H1 (cell line): ENCODE measurements around the gene NXNL2. TPM values are rescaled to one million over a fixed set of nuclear protein-coding genes. Genes with fewer than 3 reads are reported as not detected.
A peak's percentile ranks its signal among the peaks of the same experiment; 100 is the strongest.

Source experiments
- CTCF ChIA-PET: fragments of 300-600 bp; sonication (Branson Sonifier 250); formaldehyde crosslinking; loops from one replicate; lab custom pipeline; 2021; ENCODE audit not compliant: partially characterized antibody; lab: Charles Lee
- POLR2A ChIA-PET: fragments of 300-600 bp; sonication (Branson Sonifier 250); formaldehyde crosslinking; loops from one replicate; lab custom pipeline; 2021; ENCODE audit warnings: inconsistent platforms; ENCODE audit not compliant: partially characterized antibody; lab: Charles Lee
- DNase-seq, 2 experiments: peaks; one replicate each; pipeline versions ENCODE4 v3.0.0 to v3.0.0-alpha.2; 2010 to 2022; ENCODE audit warnings: low spot score in 2 of 2, low read depth in 1 of 2, mixed read lengths in 1 of 2
- FAIRE-seq: peaks from 2 replicates; lab custom pipeline; 2011; peaks lifted over from hg19 to GRCh38; lab: Jason Lieb, UNC
- H2AFZ ChIP-seq: 2 replicates; pipeline ENCODE4 v1.8.1; 2012; ENCODE audit warnings: low read length, inconsistent platforms
- H2AK5ac ChIP-seq: 2 replicates; pipeline ENCODE4 v1.6.1; 2013; ENCODE audit warnings: low read depth, low read length
- H2BK120ac ChIP-seq: replicated peaks from 2 replicates; pipeline ENCODE3; 2013; ENCODE audit warnings: low read depth, low read length, inconsistent platforms
- H2BK12ac ChIP-seq: 2 replicates; pipeline ENCODE4 v1.6.1; 2013; ENCODE audit warnings: low read depth, low read length
- H2BK15ac ChIP-seq: 2 replicates; pipeline ENCODE4 v1.6.1; 2013; ENCODE audit warnings: low read length
- H2BK20ac ChIP-seq: 2 replicates; pipeline ENCODE4 v1.6.1; 2013; ENCODE audit warnings: low read length
- H2BK5ac ChIP-seq: 2 replicates; pipeline ENCODE4 v1.6.1; 2013; ENCODE audit warnings: low read depth, low read length
- H3K14ac ChIP-seq: 2 replicates; pipeline ENCODE4 v1.6.1; 2013; ENCODE audit warnings: inconsistent platforms; ENCODE audit not compliant: insufficient read length
- H3K18ac ChIP-seq: 2 replicates; pipeline ENCODE4 v1.6.1; 2013; ENCODE audit warnings: low read length; ENCODE audit errors: extremely low read depth
- H3K23ac ChIP-seq: 2 replicates; pipeline ENCODE4 v1.6.1; 2013; ENCODE audit warnings: inconsistent platforms; ENCODE audit not compliant: insufficient read length
- H3K23me2 ChIP-seq: 2 replicates; pipeline ENCODE4 v1.6.1; 2013; ENCODE audit warnings: low read depth, low read length
- H3K27ac ChIP-seq: 2 replicates; pipeline ENCODE4 v1.6.1; 2011; ENCODE audit warnings: low read depth, low read length, inconsistent platforms
- H3K27me3 ChIP-seq, 4 experiments: replicated peaks in 1 of 4; 1 replicate in 1 of 4; 2 replicates in 3 of 4; pipeline versions ENCODE4 v1.6.1 to v1.8.1; 2011 to 2013; ENCODE audit warnings: low read length in 3 of 4, mild to moderate bottlenecking in 3 of 4, inconsistent platforms in 2 of 4, mixed read lengths in 2 of 4, moderate library complexity in 1 of 4; ENCODE audit not compliant: control insufficient read depth in 3 of 4, insufficient read depth in 3 of 4; ENCODE audit errors: extremely low read depth in 1 of 4
- H3K36me3 ChIP-seq, 4 experiments: 2 replicates each; pipeline versions ENCODE4 v1.6.1 to v1.8.1; 2011 to 2013; ENCODE audit warnings: mild to moderate bottlenecking in 4 of 4, low read length in 3 of 4, moderate library complexity in 2 of 4, control low read depth in 1 of 4, inconsistent platforms in 1 of 4; ENCODE audit not compliant: insufficient read depth in 4 of 4, control insufficient read depth in 2 of 4
- H3K4ac ChIP-seq: replicated peaks from 2 replicates; pipeline ENCODE3; 2013; ENCODE audit warnings: low read length, low read depth, mixed read lengths, inconsistent platforms; ENCODE audit not compliant: insufficient read length
- H3K4me1 ChIP-seq, 4 experiments: replicated peaks in 1 of 4; 1 replicate in 1 of 4; 2 replicates in 3 of 4; pipeline versions ENCODE4 v1.6.1 to v1.8.1; 2011 to 2013; ENCODE audit warnings: low read length in 3 of 4, inconsistent platforms in 2 of 4, mixed read lengths in 1 of 4; ENCODE audit not compliant: insufficient read depth in 4 of 4, control insufficient read depth in 3 of 4
- H3K4me2 ChIP-seq, 2 experiments: 2 replicates each; pipeline versions ENCODE4 v1.6.1 to v1.8.1; 2011 to 2013; ENCODE audit warnings: low read depth in 2 of 2, low read length in 2 of 2, control low read depth in 1 of 2, inconsistent platforms in 1 of 2, mild to moderate bottlenecking in 1 of 2; ENCODE audit not compliant: insufficient read depth in 1 of 2
- H3K4me3 ChIP-seq, 4 experiments: fragments of 200-600, 300-600 bp in 1 of 4; sonication (generic), shearing (Covaris generic), sonication (Bioruptor Twin) in 1 of 4; 2 replicates each; pipeline versions ENCODE4 v1.5.1 to v1.8.1; 2011 to 2016; ENCODE audit warnings: low read length in 4 of 4, low read depth in 3 of 4, control low read depth in 2 of 4, inconsistent platforms in 2 of 4, mild to moderate bottlenecking in 2 of 4, mixed read lengths in 1 of 4, moderate library complexity in 1 of 4; ENCODE audit not compliant: insufficient read depth in 2 of 4; ENCODE audit errors: extremely low read depth in 1 of 4
- H3K56ac ChIP-seq: replicated peaks from 2 replicates; pipeline ENCODE3; 2013; ENCODE audit warnings: low read depth, mild to moderate bottlenecking, mixed read lengths, low read length, inconsistent platforms; ENCODE audit not compliant: insufficient read length
- H3K79me1 ChIP-seq: 2 replicates; pipeline ENCODE4 v1.6.1; 2013; ENCODE audit warnings: low read depth, low read length, control low read depth
- H3K79me2 ChIP-seq, 2 experiments: 2 replicates each; pipeline versions ENCODE4 v1.6.1 to v1.8.1; 2012 to 2013; ENCODE audit warnings: low read length in 2 of 2, mild to moderate bottlenecking in 2 of 2, inconsistent platforms in 1 of 2; ENCODE audit not compliant: insufficient read depth in 2 of 2, control insufficient read depth in 1 of 2
- H3K9ac ChIP-seq, 4 experiments: replicated peaks in 1 of 4; 1 replicate in 1 of 4; 2 replicates in 3 of 4; pipeline versions ENCODE4 v1.6.1 to v1.8.1; 2011 to 2013; ENCODE audit warnings: low read depth in 3 of 4, low read length in 3 of 4, control low read depth in 2 of 4, mild to moderate bottlenecking in 2 of 4, moderate library complexity in 2 of 4, inconsistent platforms in 1 of 4; ENCODE audit errors: extremely low read depth in 1 of 4
- H3K9me3 ChIP-seq, 2 experiments: 2 replicates each; pipeline versions ENCODE4 v1.6.1 to v1.8.1; 2012 to 2013; ENCODE audit warnings: mild to moderate bottlenecking in 2 of 2, moderate library complexity in 2 of 2, control low read depth in 1 of 2, inconsistent platforms in 1 of 2, low read depth in 1 of 2, low read length in 1 of 2, mixed read lengths in 1 of 2; ENCODE audit not compliant: insufficient read depth in 2 of 2
- H4K20me1 ChIP-seq, 2 experiments: replicated peaks in 1 of 2; 2 replicates each; pipeline versions ENCODE3 to v1.8.1; 2011 to 2013; ENCODE audit warnings: inconsistent platforms in 2 of 2, low read length in 2 of 2, mild to moderate bottlenecking in 1 of 2; ENCODE audit not compliant: insufficient read depth in 2 of 2, control insufficient read depth in 1 of 2
- H4K5ac ChIP-seq: 2 replicates; pipeline ENCODE4 v1.6.1; 2013; ENCODE audit warnings: low read length, low read depth, mixed read lengths, inconsistent platforms; ENCODE audit not compliant: insufficient read length
- H4K8ac ChIP-seq: 2 replicates; pipeline ENCODE4 v1.8.0; 2013; ENCODE audit warnings: mild to moderate bottlenecking, moderate library complexity, low read length, inconsistent platforms; ENCODE audit not compliant: insufficient read depth; ENCODE audit errors: extremely low read depth
- H4K91ac ChIP-seq: replicated peaks from 2 replicates; pipeline ENCODE3; 2013; ENCODE audit warnings: low read length, mixed read lengths, inconsistent platforms; ENCODE audit not compliant: insufficient read length
- BRCA1 ChIP-seq: IDR thresholded peaks from 2 replicates; pipeline ENCODE4 v1.6.1; 2012; ENCODE audit warnings: low read depth, low read length, improper control_type of control experiment
- CREB1 ChIP-seq: IDR thresholded peaks from 2 replicates; pipeline ENCODE4 v1.6.1; 2012; ENCODE audit warnings: inconsistent platforms
- FOSL1 ChIP-seq: IDR thresholded peaks from 2 replicates; pipeline ENCODE4 v1.6.1; 2011; ENCODE audit warnings: mild to moderate bottlenecking, low read depth, low read length, moderate library complexity; ENCODE audit not compliant: insufficient read depth
- JUND ChIP-seq: IDR thresholded peaks from 2 replicates; pipeline ENCODE4 v1.6.1; 2011; ENCODE audit warnings: mild to moderate bottlenecking, improper control_type of control experiment, low read length
- RBBP5 ChIP-seq: IDR thresholded peaks from 2 replicates; pipeline ENCODE4 v1.7.1; 2012; ENCODE audit warnings: low read depth, mild to moderate bottlenecking, inconsistent platforms, low read length, moderate library complexity, borderline replicate concordance
- RNF2 ChIP-seq: fragments of 200-900, 300-1000 bp; sonication (generic); IDR thresholded peaks from 2 replicates; pipeline ENCODE4 v1.7.1; 2016; ENCODE audit warnings: borderline replicate concordance, low read depth, mild to moderate bottlenecking, antibody characterized with exemption, low read length; ENCODE audit not compliant: poor library complexity, severe bottlenecking; ENCODE audit errors: missing control alignments
- RXRA ChIP-seq: IDR thresholded peaks from 2 replicates; pipeline ENCODE4 v1.6.1; 2011; ENCODE audit warnings: low read depth, mild to moderate bottlenecking, low read length, moderate library complexity; ENCODE audit not compliant: insufficient read depth
- SP4 ChIP-seq: IDR thresholded peaks from 2 replicates; pipeline ENCODE4 v1.6.1; 2012; ENCODE audit warnings: low read length, inconsistent platforms
- SRF ChIP-seq: IDR thresholded peaks from 2 replicates; pipeline ENCODE4 v1.6.1; 2011; ENCODE audit warnings: mild to moderate bottlenecking, low read depth, low read length, moderate library complexity
- WGBS, 2 experiments: shearing (Covaris generic) in 1 of 2; methylation state at CpG; one replicate each; pipeline versions ENCODE4 v1.1.6 to v1.1.7; 2013 to 2015; ENCODE audit warnings: low lambda C conversion rate in 2 of 2, mixed read lengths in 2 of 2, inconsistent platforms in 1 of 2, low coverage in 1 of 2, missing lambda C conversion rate in 1 of 2; ENCODE audit not compliant: insufficient replicate concordance in 2 of 2, insufficient coverage in 1 of 2, insufficient read length in 1 of 2; ENCODE audit errors: extremely low coverage in 1 of 2, missing lambda C conversion rate in 1 of 2; 5-methylcytosine and 5-hydroxymethylcytosine counted together
- polyA plus RNA-seq, 7 experiments: library from polyadenylated mRNA; depleted of rRNA in 3 of 7; stranded (reverse) in 5 of 7; unstranded in 2 of 7; fragments of >200 nt in 5 of 7; fragments of 200-250 nt in 2 of 7; gene quantifications; 1 replicate in 5 of 7; 2 replicates in 1 of 7; 4 replicates in 1 of 7; pipeline versions ENCODE4 v1.2.1 to v1.2.3, GENCODE V29; 2011 to 2013; ENCODE audit warnings: missing spikeins in 2 of 7, mixed read lengths in 2 of 7
- total RNA-seq: library from RNA; stranded (reverse); fragmentation: NEBNext Ultra II Directional; extraction: Animal tissue kit (Norgen Biotek cat#: 25700); gene quantifications from 2 replicates; pipeline ENCODE4 v1.2.1, GENCODE V29; 2021
- TF ChIP-seq, protein P1 (sequence below): IDR thresholded peaks from 2 replicates; pipeline ENCODE4 v1.6.1; 2012; ENCODE audit warnings: inconsistent platforms

Gene NXNL2
- total and polyA plus RNA-seq, 2 of the 8 experiments (the other 6 are each of a cell fraction or from before 2014, with no cell fraction given) = 1.9 to 2.6 TPM

DNA sequence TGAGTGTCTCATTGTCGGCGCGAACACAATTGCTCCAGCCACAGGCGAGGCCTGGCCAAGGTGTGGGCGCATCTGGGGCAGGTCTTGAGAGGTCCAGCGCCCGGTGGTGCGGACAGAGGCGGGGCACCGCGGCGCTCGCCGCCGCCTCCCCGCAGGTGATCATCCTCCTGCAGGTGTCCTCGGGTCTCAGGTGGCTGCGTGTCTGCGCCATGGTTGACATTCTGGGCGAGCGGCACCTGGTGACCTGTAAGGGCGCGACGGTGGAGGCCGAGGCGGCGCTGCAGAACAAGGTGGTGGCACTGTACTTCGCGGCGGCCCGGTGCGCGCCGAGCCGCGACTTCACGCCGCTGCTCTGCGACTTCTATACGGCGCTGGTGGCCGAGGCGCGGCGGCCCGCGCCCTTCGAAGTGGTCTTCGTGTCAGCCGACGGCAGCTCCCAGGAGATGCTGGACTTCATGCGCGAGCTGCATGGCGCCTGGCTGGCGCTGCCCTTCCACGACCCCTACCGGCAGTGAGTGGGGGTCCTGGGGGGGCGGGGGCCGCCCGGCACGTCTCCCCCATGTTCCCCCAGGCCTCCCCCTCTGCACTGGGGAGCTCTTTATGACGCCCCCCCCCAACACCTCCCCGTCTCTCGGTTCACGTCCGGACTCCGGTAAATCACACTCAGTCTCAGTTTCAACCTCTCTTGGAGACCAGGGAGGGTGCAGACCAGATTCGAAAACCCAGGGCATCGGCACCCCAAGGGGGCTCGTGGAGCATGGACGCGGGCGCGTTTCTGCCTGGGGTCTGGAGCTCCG is 446 bp downstream of the NXNL2 start:
- peak overlapping the region; percentile 42; the same call in 1 of the 2 replicates for H2AFZ ChIP-seq
- no peak overlapping the region for H3K14ac ChIP-seq
- no peaks in the 10 kb centered on the region for H3K36me3 ChIP-seq
- H3K56ac ChIP-seq = no peak overlapping the region
- peaks cover 13% of the 10 kb centered on the region; the same call in 1 of the 2 replicates for H3K23me2 ChIP-seq
- H3K23ac ChIP-seq = no peak overlapping the region
- no peaks in the 10 kb centered on the region for H3K79me2 ChIP-seq
- H2BK12ac ChIP-seq = peak overlapping the region; percentile 50; the same call in 1 of the 2 replicates
- H4K91ac ChIP-seq = no peak overlapping the region
- peak overlapping the region; percentile 55 to 91 (median 62) for H3K4me3 ChIP-seq
- peak overlapping the region; percentile 40 for H4K5ac ChIP-seq
- peak overlapping the region; percentile 50 for H2BK120ac ChIP-seq
- no peak for FAIRE-seq
- peak overlapping the region; percentile 69; the same call in 1 of the 2 replicates for H4K8ac ChIP-seq
- peaks cover 0 to 15% (median 12%) of the 10 kb centered on the region in 4 experiments; a peak in 4 of 7 replicates for H3K27me3 ChIP-seq
- peaks cover 2 to 7% of the 10 kb centered on the region in 2 experiments for H4K20me1 ChIP-seq
- 10% methylated on average over 41 of the region's 75 CpGs; no CpG with 5 or more reads in 1 of the 2 experiments for WGBS, 2 experiments
- H3K4me1 ChIP-seq = peaks cover 0 to 5% (median 4%) of the 10 kb centered on the region in 4 experiments; a peak in 5 of 7 replicates
- peak overlapping the region; percentile 78; the same call in 1 of the 2 replicates for H2BK5ac ChIP-seq
- H2BK20ac ChIP-seq = no peak overlapping the region
- DNase-seq = no peak
- no peak overlapping the region for H2AK5ac ChIP-seq
- H3K18ac ChIP-seq = peak overlapping the region; percentile 32; the same call in 1 of the 2 replicates
- POLR2A ChIA-PET = interaction anchor here (0.7 to 4.8 kb wide), 5 partner anchors 14 to 208 kb away, joined by 3 to 21 read pairs (median 3); no protein-coding TSS in a partner anchor
- H3K4me2 ChIP-seq = peak overlapping the region; percentile 67 to 90
- H3K9me3 ChIP-seq = no peaks in the 10 kb centered on the region
- CTCF ChIA-PET = interaction anchor here (0.8 to 2.1 kb wide), 9 partner anchors 15 to 466 kb away, joined by 3 to 6 read pairs (median 3); no protein-coding TSS in a partner anchor
- 0 out of 2 replicates have a peak overlapping the region, but pooled peaks have one; percentile 72 for H2BK15ac ChIP-seq
- peak overlapping the region; percentile 83 for H3K4ac ChIP-seq
- H3K79me1 ChIP-seq = 0 out of 2 replicates have a peak, but pooled peaks cover 9% of the 10 kb centered on the region
- H3K9ac ChIP-seq = peak overlapping the region in 1 of 4 experiments; percentile 13; a peak in 3 of 7 replicates
- no peak overlapping the region for H3K27ac ChIP-seq
- no peak for TF ChIP-seq BRCA1
- no peak for TF ChIP-seq FOSL1
- TF ChIP-seq SRF = no peak
- TF ChIP-seq RBBP5 = peak; percentile 93; the same call in 1 of the 2 replicates
- TF ChIP-seq SP4 = no peak
- no peak for TF ChIP-seq JUND
- peak; percentile 72 for TF ChIP-seq RNF2
- TF ChIP-seq CREB1 = peak; percentile 74
- TF ChIP-seq, protein P1, sequence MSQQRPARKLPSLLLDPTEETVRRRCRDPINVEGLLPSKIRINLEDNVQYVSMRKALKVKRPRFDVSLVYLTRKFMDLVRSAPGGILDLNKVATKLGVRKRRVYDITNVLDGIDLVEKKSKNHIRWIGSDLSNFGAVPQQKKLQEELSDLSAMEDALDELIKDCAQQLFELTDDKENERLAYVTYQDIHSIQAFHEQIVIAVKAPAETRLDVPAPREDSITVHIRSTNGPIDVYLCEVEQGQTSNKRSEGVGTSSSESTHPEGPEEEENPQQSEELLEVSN = peak; percentile 94
- no peak for TF ChIP-seq RXRA
